H9 (cell line): ENCODE data around the gene CDKAL1. TPM values are rescaled to one million over a fixed set of nuclear protein-coding genes. Genes with fewer than 3 reads are reported as not detected.

Experiments
- DNase-seq: peaks from one replicate; pipeline ENCODE4 v3.0.0-alpha.2; 2017
- H2AFZ ChIP-seq: one replicate; pipeline ENCODE4 v1.6.1; 2013; ENCODE audit warnings: mild to moderate bottlenecking, low read length, control low read depth, moderate library complexity
- H2AK5ac ChIP-seq: 2 replicates; pipeline ENCODE4 v1.6.1; 2013; ENCODE audit warnings: low read length, control low read depth, mixed read lengths; ENCODE audit not compliant: insufficient read length
- H2BK120ac ChIP-seq: one replicate; pipeline ENCODE4 v1.6.1; 2013; ENCODE audit warnings: low read depth, mild to moderate bottlenecking, low read length, control low read depth, inconsistent platforms; ENCODE audit not compliant: poor library complexity, severe bottlenecking
- H2BK12ac ChIP-seq: 2 replicates; pipeline ENCODE4 v1.6.1; 2013; ENCODE audit warnings: low read length, control low read depth, mixed read lengths, low read depth; ENCODE audit not compliant: insufficient read length
- H2BK15ac ChIP-seq: 2 replicates; pipeline ENCODE4 v1.6.1; 2013; ENCODE audit warnings: low read depth, low read length, control low read depth
- H2BK20ac ChIP-seq: one replicate; pipeline ENCODE4 v1.6.1; 2013; ENCODE audit warnings: low read depth, mild to moderate bottlenecking, low read length, control low read depth, inconsistent platforms; ENCODE audit not compliant: poor library complexity, severe bottlenecking
- H2BK5ac ChIP-seq: 2 replicates; pipeline ENCODE4 v1.6.1; 2013; ENCODE audit warnings: low read length, control low read depth, mixed read lengths; ENCODE audit not compliant: insufficient read length
- H3K14ac ChIP-seq: 2 replicates; pipeline ENCODE4 v1.6.1; 2013; ENCODE audit warnings: low read length, control low read depth; ENCODE audit not compliant: insufficient read depth
- H3K18ac ChIP-seq: 2 replicates; pipeline ENCODE4 v1.6.1; 2013; ENCODE audit warnings: low read depth, mild to moderate bottlenecking, mixed read lengths, low read length, control low read depth; ENCODE audit not compliant: insufficient read length
- H3K23ac ChIP-seq: 2 replicates; pipeline ENCODE4 v1.6.1; 2013; ENCODE audit warnings: low read length, control low read depth, mixed read lengths, low read depth; ENCODE audit not compliant: insufficient read length
- H3K23me2 ChIP-seq: 2 replicates; pipeline ENCODE4 v1.6.1; 2013; ENCODE audit warnings: low read depth, mild to moderate bottlenecking, mixed read lengths, low read length, control low read depth; ENCODE audit not compliant: insufficient read length, poor library complexity, severe bottlenecking
- H3K27ac ChIP-seq: 2 replicates; pipeline ENCODE4 v1.5.1; 2013; ENCODE audit warnings: low read length, control low read depth, mixed read lengths, low read depth; ENCODE audit not compliant: insufficient read length
- H3K27me3 ChIP-seq: 2 replicates; pipeline ENCODE4 v1.6.1; 2013; ENCODE audit warnings: low read length, control low read depth, inconsistent platforms; ENCODE audit not compliant: insufficient read depth
- H3K4ac ChIP-seq: 2 replicates; pipeline ENCODE4 v1.6.1; 2013; ENCODE audit warnings: low read depth, mild to moderate bottlenecking, control low read depth, inconsistent platforms, low read length, moderate library complexity
- H3K4me1 ChIP-seq: 2 replicates; pipeline ENCODE4 v1.6.1; 2013; ENCODE audit warnings: low read length, control low read depth, inconsistent platforms; ENCODE audit not compliant: insufficient read depth
- H3K4me2 ChIP-seq: 2 replicates; pipeline ENCODE4 v1.6.1; 2013; ENCODE audit warnings: low read length, control low read depth, mixed read lengths; ENCODE audit not compliant: insufficient read length, insufficient read depth
- H3K56ac ChIP-seq: 2 replicates; pipeline ENCODE4 v1.6.1; 2013; ENCODE audit warnings: low read depth, mild to moderate bottlenecking, mixed read lengths, low read length, control low read depth; ENCODE audit not compliant: insufficient read length
- H3K79me1 ChIP-seq: 2 replicates; pipeline ENCODE4 v1.6.1; 2013; ENCODE audit warnings: low read depth, mild to moderate bottlenecking, moderate library complexity, low read length, control low read depth, inconsistent platforms; ENCODE audit not compliant: insufficient read depth, poor library complexity, severe bottlenecking
- H3K79me2 ChIP-seq: 2 replicates; pipeline ENCODE4 v1.6.1; 2013; ENCODE audit warnings: low read length, control low read depth, inconsistent platforms; ENCODE audit not compliant: insufficient read depth
- H3K9ac ChIP-seq: 2 replicates; pipeline ENCODE4 v1.6.1; 2013; ENCODE audit warnings: low read length, control low read depth, mixed read lengths; ENCODE audit not compliant: insufficient read length; ENCODE audit errors: extremely low read depth
- H3K9me3 ChIP-seq: one replicate; pipeline ENCODE4 v1.6.1; 2013; ENCODE audit warnings: low read depth, low read length, inconsistent platforms; ENCODE audit not compliant: control insufficient read depth
- H3T11ph ChIP-seq: one replicate; pipeline ENCODE4 v1.6.1; 2013; ENCODE audit warnings: mild to moderate bottlenecking, low read length, control low read depth, inconsistent platforms
- H4K20me1 ChIP-seq: one replicate; pipeline ENCODE4 v1.6.1; 2013; ENCODE audit not compliant: control insufficient read depth, insufficient read length, insufficient read depth
- H4K5ac ChIP-seq: 2 replicates; pipeline ENCODE4 v1.6.1; 2013; ENCODE audit warnings: low read depth, mild to moderate bottlenecking, mixed read lengths, low read length, control low read depth; ENCODE audit not compliant: insufficient read length
- H4K8ac ChIP-seq: replicated peaks from 2 replicates; pipeline ENCODE4 v1.6.1; 2013; ENCODE audit warnings: low read length, control low read depth, mixed read lengths, low read depth; ENCODE audit not compliant: insufficient read length
- H4K91ac ChIP-seq: 2 replicates; pipeline ENCODE4 v1.6.1; 2013; ENCODE audit warnings: low read depth, mild to moderate bottlenecking, moderate library complexity, mixed read lengths, low read length, control low read depth; ENCODE audit not compliant: insufficient read length
- H3K27ac Mint-ChIP-seq, 3 experiments: 2 replicates in 2 of 3; 3 replicates in 1 of 3; pipeline ENCODE4 v1.8.0; 2020 to 2021; ENCODE audit warnings: mixed read lengths in 3 of 3, mild to moderate bottlenecking in 1 of 3, moderate library complexity in 1 of 3
- H3K27me3 Mint-ChIP-seq: 2 replicates; pipeline ENCODE4 v1.8.0; 2021; ENCODE audit warnings: low read depth, mild to moderate bottlenecking, moderate library complexity, mixed read lengths
- H3K36me3 Mint-ChIP-seq, 3 experiments: 2 replicates in 2 of 3; 3 replicates in 1 of 3; pipeline ENCODE4 v1.8.0; 2020 to 2021; ENCODE audit warnings: low read depth in 3 of 3, mixed read lengths in 3 of 3; ENCODE audit not compliant: insufficient read depth in 1 of 3
- H3K4me1 Mint-ChIP-seq, 2 experiments: 2 replicates each; pipeline ENCODE4 v1.8.0; 2020; ENCODE audit warnings: mixed read lengths in 2 of 2
- H3K4me3 Mint-ChIP-seq, 2 experiments: 2 replicates in 1 of 2; 3 replicates in 1 of 2; pipeline ENCODE4 v1.8.0; 2020 to 2021; ENCODE audit warnings: mild to moderate bottlenecking in 2 of 2, mixed read lengths in 2 of 2, moderate library complexity in 1 of 2
- H3K9me3 Mint-ChIP-seq, 2 experiments: 2 replicates in 1 of 2; 3 replicates in 1 of 2; pipeline ENCODE4 v1.8.0; 2020; ENCODE audit warnings: mild to moderate bottlenecking in 2 of 2, mixed read lengths in 2 of 2, moderate library complexity in 1 of 2
- WGBS: extraction: QIAGEN DNeasy Blood & Tissue Kit; methylation state at CpG from one replicate; pipeline ENCODE4 v1.1.7; 2013; ENCODE audit warnings: missing lambda C conversion rate, low lambda C conversion rate, mixed read lengths; ENCODE audit not compliant: insufficient read length; ENCODE audit errors: extremely low coverage; 5-methylcytosine and 5-hydroxymethylcytosine counted together
- total RNA-seq: library from RNA; stranded (reverse); gene quantifications from 2 replicates; pipeline ENCODE4 v1.2.1, GENCODE V29; 2021
- TF ChIP-seq, protein P1 (sequence below): fragments of 200-600 bp; sonication (generic); conservative IDR thresholded peaks from 3 replicates; pipeline ENCODE4 v1.8.0; 2021; ENCODE audit warnings: antibody characterized with exemption, mild to moderate bottlenecking

The CDKAL1 gene
- total RNA-seq, 1 experiment from 2014 or later: 23.0 TPM

DNA sequence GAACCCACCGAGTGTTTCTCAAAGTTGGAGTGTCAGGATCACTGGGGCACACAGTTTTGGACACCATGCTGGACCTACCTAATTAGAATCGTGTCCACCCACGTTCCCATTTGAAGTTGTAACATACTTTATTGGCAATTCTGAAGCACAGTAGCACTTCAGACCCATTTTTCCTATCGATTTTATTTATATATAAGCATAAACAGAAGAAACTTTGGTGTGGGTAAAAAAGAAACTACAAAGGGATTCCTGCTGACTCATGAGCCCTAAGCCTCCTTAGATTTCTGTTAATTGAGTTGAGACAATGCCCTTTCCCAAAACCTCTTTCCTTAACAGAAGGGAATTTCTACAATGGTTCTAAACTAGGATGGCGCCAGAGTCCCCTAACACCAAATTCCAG is 398.0 kb downstream of the CDKAL1 start:
- Histone ChIP-seq H2BK15ac (no peak overlapping the region), H3K23me2 (no peaks in the 10 kb centered on the region), H3K79me2 (no peaks in the 10 kb centered on the region), H3K27ac (no peak overlapping the region), H3K56ac (no peak overlapping the region), H3K79me1 (no peaks in the 10 kb centered on the region), H3K27me3 (no peaks in the 10 kb centered on the region), H3K9me3 (no peaks in the 10 kb centered on the region), H2BK5ac (no peak overlapping the region), H2BK120ac (no peak overlapping the region), H2BK12ac (no peak overlapping the region), H3K4me2 (no peak overlapping the region), H3K4ac (no peak overlapping the region), H2AK5ac (no peak overlapping the region), H3K23ac (no peak overlapping the region), H2BK20ac (no peak overlapping the region), H4K91ac (no peak overlapping the region), H4K20me1 (no peaks in the 10 kb centered on the region), H3K18ac (no peak overlapping the region), H3K14ac (no peak overlapping the region), H3K9ac (no peak overlapping the region), H3T11ph (no peak overlapping the region), H3K4me1 (no peaks in the 10 kb centered on the region), H4K8ac (no peak overlapping the region), H4K5ac (no peak overlapping the region), H2AFZ (no peak overlapping the region)
- DNase-seq: no peak
- TF ChIP-seq, protein P1, sequence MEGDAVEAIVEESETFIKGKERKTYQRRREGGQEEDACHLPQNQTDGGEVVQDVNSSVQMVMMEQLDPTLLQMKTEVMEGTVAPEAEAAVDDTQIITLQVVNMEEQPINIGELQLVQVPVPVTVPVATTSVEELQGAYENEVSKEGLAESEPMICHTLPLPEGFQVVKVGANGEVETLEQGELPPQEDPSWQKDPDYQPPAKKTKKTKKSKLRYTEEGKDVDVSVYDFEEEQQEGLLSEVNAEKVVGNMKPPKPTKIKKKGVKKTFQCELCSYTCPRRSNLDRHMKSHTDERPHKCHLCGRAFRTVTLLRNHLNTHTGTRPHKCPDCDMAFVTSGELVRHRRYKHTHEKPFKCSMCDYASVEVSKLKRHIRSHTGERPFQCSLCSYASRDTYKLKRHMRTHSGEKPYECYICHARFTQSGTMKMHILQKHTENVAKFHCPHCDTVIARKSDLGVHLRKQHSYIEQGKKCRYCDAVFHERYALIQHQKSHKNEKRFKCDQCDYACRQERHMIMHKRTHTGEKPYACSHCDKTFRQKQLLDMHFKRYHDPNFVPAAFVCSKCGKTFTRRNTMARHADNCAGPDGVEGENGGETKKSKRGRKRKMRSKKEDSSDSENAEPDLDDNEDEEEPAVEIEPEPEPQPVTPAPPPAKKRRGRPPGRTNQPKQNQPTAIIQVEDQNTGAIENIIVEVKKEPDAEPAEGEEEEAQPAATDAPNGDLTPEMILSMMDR: no peak
- no peaks in the 10 kb centered on the region for H3K9me3 Mint-ChIP-seq
- H3K4me3 Mint-ChIP-seq: no peak overlapping the region
- H3K27ac Mint-ChIP-seq: peak overlapping the region in 1 of 3 experiments; percentile 51; a peak in 1 of 7 replicates
- H3K36me3 Mint-ChIP-seq: no peaks in the 10 kb centered on the region; a peak in 1 of 7 replicates
- no peaks in the 10 kb centered on the region for H3K27me3 Mint-ChIP-seq
- no CpG with 5 or more reads among the region's 5 CpGs for WGBS
- H3K4me1 Mint-ChIP-seq: peaks cover 14 to 21% of the 10 kb centered on the region in 2 experiments
